WTC11 (cell line): ENCODE results near the gene GPRC5C.

Experiments used
- ESRRA ChIP-seq: sonication (generic); formaldehyde crosslinking; IDR thresholded peaks from 2 replicates; pipeline ENCODE4 v1.8.1; 2022; ENCODE audit warnings: mild to moderate bottlenecking, missing genetic modification reagents, borderline replicate concordance
- JUN ChIP-seq: sonication (generic); formaldehyde crosslinking; IDR thresholded peaks from 2 replicates; pipeline ENCODE4 v1.8.0; 2023; ENCODE audit warnings: mild to moderate bottlenecking, missing genetic modification reagents
- TF ChIP-seq, protein P1 (sequence below): fragments of 200-600 bp; IDR thresholded peaks from 2 replicates; pipeline ENCODE4 v1.8.0; 2022; ENCODE audit warnings: antibody characterized with exemption
- TF ChIP-seq, protein P2 (sequence below): sonication (generic); formaldehyde crosslinking; IDR thresholded peaks from 2 replicates; pipeline ENCODE4 v1.8.0; 2023; ENCODE audit warnings: missing genetic modification reagents
- TF ChIP-seq, protein P3 (sequence below): sonication (generic); formaldehyde crosslinking; IDR thresholded peaks from 2 replicates; pipeline ENCODE4 v1.8.1; 2023; ENCODE audit warnings: mild to moderate bottlenecking, missing genetic modification reagents, moderate library complexity

DNA sequence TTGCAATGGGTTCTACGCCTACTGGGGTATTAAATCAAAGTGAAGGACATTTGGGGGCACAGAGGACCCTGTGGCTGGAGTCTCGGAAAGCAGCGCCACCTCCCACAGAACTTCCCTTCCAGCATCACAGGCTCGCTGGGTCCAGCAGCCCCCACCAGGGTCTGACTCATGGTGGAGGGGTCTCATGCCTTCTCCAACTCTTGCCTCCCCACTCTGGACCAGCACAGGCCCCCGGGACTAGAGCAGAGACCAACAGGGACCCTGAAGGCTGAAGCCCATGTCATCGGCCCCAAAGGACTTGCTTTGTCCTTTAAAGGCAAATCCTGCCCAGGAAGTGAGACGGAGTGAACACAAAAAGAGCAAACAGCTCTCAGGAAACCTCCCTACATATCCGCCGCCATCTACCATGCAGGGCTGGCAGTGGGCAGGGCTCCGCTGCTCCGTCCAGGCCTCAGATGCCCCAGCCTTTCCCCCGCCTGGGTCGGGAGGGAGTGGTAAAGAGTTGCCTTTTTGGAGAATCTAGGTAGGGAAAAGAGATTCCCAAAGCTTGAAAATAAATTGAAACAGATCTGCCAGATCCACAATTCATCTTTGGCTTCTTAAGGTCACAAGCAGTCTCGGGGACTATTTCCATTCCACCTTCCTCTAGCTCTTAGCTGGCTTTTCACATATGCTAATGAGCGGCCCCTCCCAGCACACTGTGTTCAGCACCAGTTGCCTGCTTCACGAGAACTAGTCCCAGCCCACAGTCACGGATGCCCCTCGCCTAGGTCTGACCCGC, 2.1 kb upstream of the GPRC5C start:
- no peak for TF ChIP-seq JUN
- TF ChIP-seq, protein P1, sequence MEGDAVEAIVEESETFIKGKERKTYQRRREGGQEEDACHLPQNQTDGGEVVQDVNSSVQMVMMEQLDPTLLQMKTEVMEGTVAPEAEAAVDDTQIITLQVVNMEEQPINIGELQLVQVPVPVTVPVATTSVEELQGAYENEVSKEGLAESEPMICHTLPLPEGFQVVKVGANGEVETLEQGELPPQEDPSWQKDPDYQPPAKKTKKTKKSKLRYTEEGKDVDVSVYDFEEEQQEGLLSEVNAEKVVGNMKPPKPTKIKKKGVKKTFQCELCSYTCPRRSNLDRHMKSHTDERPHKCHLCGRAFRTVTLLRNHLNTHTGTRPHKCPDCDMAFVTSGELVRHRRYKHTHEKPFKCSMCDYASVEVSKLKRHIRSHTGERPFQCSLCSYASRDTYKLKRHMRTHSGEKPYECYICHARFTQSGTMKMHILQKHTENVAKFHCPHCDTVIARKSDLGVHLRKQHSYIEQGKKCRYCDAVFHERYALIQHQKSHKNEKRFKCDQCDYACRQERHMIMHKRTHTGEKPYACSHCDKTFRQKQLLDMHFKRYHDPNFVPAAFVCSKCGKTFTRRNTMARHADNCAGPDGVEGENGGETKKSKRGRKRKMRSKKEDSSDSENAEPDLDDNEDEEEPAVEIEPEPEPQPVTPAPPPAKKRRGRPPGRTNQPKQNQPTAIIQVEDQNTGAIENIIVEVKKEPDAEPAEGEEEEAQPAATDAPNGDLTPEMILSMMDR: no peak
- TF ChIP-seq, protein P2, sequence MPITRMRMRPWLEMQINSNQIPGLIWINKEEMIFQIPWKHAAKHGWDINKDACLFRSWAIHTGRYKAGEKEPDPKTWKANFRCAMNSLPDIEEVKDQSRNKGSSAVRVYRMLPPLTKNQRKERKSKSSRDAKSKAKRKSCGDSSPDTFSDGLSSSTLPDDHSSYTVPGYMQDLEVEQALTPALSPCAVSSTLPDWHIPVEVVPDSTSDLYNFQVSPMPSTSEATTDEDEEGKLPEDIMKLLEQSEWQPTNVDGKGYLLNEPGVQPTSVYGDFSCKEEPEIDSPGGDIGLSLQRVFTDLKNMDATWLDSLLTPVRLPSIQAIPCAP (CRISPR knock-in tag): no peak
- no peak for TF ChIP-seq ESRRA (CRISPR knock-in tag)
- TF ChIP-seq, protein P3, sequence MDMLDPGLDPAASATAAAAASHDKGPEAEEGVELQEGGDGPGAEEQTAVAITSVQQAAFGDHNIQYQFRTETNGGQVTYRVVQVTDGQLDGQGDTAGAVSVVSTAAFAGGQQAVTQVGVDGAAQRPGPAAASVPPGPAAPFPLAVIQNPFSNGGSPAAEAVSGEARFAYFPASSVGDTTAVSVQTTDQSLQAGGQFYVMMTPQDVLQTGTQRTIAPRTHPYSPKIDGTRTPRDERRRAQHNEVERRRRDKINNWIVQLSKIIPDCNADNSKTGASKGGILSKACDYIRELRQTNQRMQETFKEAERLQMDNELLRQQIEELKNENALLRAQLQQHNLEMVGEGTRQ: no peak
